HG03066 (cell line): ENCODE measurements around the gene TSEN54.
"Not testable (repeated sequence)": the region's sequence is repeated elsewhere in the genome, so short reads cannot be mapped to it uniquely, and the experiment has no call there.

Experiments
- ATAC-seq: cut with Tn5 transposase; IDR thresholded peaks from one replicate; pipeline ENCODE4 v1.9.1; 2021; ENCODE audit warnings: low read depth; ENCODE audit not compliant: unreplicated experiment

TSEN54 gene

DNA sequence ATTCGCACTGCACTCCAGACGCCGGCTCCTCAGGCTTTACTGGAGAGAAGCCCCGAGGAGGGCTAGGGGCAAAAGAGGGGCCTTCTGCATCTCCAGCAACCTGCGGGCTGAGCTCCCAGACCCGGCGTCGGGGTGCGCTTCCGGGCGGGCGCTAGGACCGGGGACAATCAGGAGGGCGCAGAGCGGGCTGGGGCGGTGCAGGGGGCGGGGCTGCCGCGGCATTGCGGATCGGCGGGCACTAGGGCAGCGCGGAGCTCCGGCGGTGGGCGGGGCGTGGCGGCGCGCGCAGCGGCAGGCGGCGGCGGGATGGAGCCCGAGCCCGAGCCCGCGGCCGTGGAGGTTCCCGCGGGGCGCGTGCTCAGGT, at the start of gene TSEN54:
Gene TSEN54 (plus strand): TSS at position 274 of the 364 bp plus-strand sequence. CDS start 33 bp downstream, at position 307.
- peak; percentile 77 for ATAC-seq

- ATAC-seq = no peak
Measured at GRCh38 chr17:75468291-75468754, 48.0 kb upstream of the TSEN54 start.

GRCh38 chr17:75468779-75469373, 47.5 kb upstream of the TSEN54 start:
- no peak for ATAC-seq

DNA sequence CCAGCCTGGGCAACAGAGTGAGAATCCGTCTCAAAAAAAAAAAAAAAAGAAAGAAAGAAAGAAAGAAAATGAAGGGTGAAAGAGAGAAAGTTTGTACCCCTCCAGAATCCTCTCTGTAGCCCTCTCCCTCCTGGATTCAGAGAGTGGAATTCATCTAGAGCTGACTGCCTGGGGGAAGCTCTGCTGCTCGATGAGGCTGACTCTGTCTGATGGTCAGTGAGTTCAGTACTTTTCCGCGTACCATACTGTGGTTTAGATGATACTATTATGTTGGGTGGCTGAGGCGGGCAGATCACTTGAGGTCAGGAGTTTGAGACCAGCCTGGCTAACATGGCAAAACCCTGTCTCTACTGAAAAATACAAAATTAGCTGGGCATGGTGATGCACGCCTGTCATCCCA, 45.1 kb upstream of the TSEN54 start:
- no peak for ATAC-seq

DNA sequence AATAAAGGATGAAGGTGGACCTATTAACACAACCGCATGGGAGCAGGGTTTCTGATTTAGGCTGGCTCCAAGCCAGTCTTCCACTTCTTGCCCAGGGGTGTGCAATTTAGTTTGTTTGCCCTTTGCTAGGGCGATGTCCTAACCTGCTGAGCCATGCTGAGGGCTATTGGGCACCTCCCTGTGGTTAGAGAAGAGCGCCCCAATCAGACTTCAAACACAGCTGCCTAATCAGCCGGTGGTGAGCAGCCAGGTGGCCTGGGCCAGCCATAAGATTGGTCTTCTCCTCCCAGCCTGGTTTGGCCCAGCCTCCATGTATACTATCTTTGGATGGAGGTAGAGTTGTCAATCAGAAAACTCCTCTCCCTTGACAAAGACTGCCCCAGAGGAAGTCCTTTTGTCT, 44.2 kb upstream of the TSEN54 start:
- ATAC-seq = no peak

DNA sequence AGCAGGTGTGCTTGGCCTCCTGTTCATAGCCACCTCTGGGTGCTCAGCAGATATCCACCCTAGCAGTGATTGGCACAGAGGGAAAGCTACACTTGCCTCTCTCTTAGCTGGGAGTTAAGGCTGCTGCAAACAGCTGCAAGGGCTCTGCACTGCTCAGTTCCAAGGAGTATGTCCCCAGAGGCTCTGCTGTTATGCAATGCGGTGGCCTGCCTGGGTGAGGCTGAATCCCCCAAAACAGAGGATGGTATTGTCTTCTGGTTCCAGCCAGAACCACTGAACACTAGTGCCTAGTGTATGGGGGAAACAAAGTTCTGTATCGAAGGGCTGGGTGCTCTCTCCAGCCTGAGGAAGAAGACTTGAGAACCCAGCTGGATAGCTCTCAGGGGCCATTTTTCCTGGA, 43.1 kb upstream of the TSEN54 start:
- ATAC-seq = no peak

DNA sequence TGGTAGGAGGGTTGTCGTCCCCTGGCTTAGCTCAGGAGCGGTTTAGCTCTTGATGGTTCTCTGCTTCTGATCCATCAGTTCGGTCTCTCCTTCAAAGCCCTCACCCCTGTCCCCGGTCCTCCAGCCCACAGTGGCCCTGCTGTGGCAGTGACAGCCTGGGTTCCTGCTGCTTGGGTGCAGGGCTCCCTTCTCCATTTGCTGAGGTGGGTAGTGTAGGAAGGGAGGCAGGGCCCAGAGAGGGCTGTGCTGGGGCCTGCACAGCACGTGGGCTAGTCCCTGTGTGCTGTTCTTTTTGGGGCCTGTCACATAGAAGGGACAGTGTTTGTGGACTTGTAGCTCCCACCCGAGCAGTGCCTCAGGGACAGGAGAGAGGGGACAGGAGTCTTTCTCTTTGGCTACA, 41.6 kb upstream of the TSEN54 start:
- ATAC-seq = no peak

DNA sequence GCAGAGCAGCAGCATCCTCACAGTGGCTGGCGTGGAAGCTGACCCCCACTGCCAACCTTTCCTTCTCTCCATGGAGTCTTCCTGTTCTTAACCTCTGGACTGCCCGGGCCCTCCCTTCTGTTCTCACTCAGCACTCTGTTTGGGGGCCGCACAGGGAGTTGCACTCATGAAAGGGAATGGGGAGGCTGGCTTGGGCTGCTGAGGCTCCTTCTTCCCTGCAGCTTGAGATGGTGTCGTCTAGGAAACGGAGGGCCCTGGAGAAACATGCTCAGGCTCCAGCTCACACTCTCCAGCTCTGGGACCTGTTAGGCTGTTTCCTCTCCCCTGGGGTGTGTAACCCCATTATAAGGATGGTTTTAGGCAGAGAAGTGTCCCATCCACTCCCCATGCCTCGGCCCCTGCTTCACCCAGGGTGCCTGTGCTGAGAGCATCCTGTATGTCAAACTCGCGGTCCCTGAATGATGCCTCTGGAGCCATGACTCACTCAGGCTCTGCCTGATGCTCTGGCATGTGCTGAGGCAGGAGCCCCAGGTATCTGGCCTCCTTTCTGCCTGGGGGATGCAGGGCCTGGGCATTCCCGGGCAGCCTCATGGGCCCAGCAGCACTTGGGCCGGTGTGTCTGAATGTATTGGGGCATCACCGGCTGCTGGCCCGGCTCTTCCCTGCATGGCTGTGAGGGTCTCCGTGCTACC, 41.0 kb upstream of the TSEN54 start:
- no peak for ATAC-seq

GRCh38 chr17:75475851-75476250, 40.5 kb upstream of the TSEN54 start:
- no peak for ATAC-seq

GRCh38 chr17:75476271-75476671, 40.1 kb upstream of the TSEN54 start:
- ATAC-seq = no peak

GRCh38 chr17:75476752-75477489, 39.4 kb upstream of the TSEN54 start:
- no peak for ATAC-seq

DNA sequence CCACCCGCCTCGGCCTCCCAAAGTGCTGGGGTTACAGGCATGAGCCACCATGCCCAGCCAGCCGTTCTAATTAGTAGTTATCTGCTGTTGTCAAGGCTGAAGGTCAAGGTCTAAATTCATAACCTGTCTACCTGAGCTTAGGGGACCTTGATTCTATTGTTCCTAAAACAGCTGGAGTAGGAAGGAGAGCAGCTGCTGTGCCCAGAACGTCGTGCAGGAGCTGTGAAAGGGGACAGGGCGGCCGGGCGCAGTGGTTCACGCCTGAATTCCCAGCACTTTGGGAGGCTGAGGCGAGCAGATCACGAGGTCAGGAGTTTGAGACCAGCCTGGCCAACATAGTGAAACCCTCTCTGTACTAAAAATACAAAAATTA, 38.9 kb upstream of the TSEN54 start:
- ATAC-seq = not testable (repeated sequence)

- no peak for ATAC-seq
Measured at GRCh38 chr17:75478508-75478907, 37.8 kb upstream of the TSEN54 start.

DNA sequence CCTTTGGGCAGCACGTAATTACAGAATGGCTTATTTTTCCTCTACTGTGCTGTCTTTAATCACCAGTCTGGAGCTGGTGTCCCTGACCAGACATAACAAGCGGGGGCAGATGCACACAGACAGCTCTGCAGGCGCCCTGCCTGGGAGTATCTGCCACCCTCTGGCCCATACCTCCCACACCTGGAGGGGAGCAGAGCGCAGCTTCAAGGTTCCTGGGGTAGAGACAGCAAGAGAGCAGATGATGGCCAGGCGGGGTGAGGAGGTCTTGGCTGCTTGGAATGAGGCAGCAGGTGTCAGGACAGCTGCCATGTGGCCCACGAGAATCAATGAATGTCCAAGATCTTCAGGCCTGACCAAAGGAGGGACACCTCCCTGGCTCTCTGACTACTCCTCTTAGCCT, 36.0 kb upstream of the TSEN54 start:
- no peak for ATAC-seq

GRCh38 chr17:75481194-75482068, 34.9 kb upstream of the TSEN54 start:
- ATAC-seq = no peak

GRCh38 chr17:75482098-75482942, 34.0 kb upstream of the TSEN54 start:
- ATAC-seq = no peak

- no peak for ATAC-seq
Measured at GRCh38 chr17:75485688-75486087, 30.6 kb upstream of the TSEN54 start.

- no peak for ATAC-seq
Measured at GRCh38 chr17:75486151-75486550, 30.2 kb upstream of the TSEN54 start.

- no peak for ATAC-seq
Measured at GRCh38 chr17:75486951-75487350, 29.4 kb upstream of the TSEN54 start.
